ENCODE measurements around the gene HYAL1.
"Not testable (repeated sequence)": the region's sequence is repeated elsewhere in the genome, so short reads cannot be mapped to it uniquely, and the experiment has no call there.

HYAL1 gene

DNA sequence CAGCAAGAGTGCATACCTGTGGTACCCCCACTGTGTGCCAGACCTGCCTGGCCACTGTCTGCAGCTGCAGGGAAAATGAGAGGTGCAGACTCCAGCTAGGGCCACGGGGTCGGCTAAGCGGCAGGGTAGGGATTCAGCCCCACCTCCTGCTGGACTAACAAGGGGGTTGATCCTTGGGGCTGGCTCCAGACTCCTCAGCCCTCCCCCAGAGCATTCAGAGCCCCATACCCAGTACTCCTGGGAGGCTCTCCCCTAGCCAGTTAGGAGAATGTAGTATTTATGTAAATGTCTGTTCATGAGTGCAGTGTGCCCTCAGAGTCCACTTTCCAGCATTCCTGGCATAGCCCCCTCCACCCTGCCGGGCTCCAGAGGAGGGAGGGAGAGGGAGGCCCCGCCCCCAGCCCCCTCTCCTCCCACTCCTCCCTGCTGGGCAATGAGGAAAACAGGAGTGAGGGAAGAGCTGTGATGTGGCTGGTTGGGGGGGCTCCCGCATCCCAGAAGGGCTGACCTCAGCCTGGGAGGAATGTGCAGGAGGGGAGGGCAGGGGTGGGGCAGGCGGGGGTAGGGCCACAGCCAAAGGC lies 38.9 kb downstream of the HYAL1 start:
- no peak for TF ChIP-seq CTCF (IDR thresholded peaks at IDR 0.05; ENCODE audit: low read depth, low read length)
- no peak overlapping the region for H3K4me3 ChIP-seq (ENCODE audit: low read depth, low read length)

GRCh38 chr3:50263478-50264382 lies 39.6 kb downstream of the HYAL1 start:
- TF ChIP-seq CTCF (IDR thresholded peaks at IDR 0.05; ENCODE audit: low read depth, low read length): no peak
- H3K4me3 ChIP-seq (ENCODE audit: low read depth, low read length): no peak overlapping the region

GRCh38 chr3:50262778-50263177 lies 40.6 kb downstream of the HYAL1 start:
- no peak overlapping the region for H3K4me3 ChIP-seq (ENCODE audit: low read depth, low read length)
- no peak for TF ChIP-seq CTCF (IDR thresholded peaks at IDR 0.05; ENCODE audit: low read depth, low read length)

DNA sequence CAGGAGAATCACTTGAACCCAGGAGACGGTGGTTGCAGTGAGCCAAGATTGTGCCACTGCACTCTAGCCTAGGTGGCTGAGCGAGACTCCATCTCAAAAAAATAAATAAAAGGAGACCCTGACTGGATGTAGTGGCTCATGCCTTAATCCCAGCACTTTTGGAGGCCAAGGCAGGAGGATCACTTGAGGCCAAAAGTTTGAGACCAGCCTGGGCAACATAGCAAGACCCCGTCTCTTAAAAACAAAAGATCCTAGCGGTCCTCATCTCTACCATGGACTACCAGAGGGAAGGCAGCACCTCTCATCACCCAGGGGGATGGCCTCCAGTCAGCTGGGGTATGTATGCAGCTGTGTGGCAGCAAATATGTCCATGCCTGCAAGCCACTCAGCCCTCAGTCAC lies 41.2 kb downstream of the HYAL1 start:
- H3K4me3 ChIP-seq (ENCODE audit: low read depth, low read length): not testable (repeated sequence)

GRCh38 chr3:50261505-50261904 lies 41.9 kb downstream of the HYAL1 start:
- TF ChIP-seq CTCF (IDR thresholded peaks at IDR 0.05; ENCODE audit: low read depth, low read length): no peak
- H3K4me3 ChIP-seq (ENCODE audit: low read depth, low read length): no peak overlapping the region

DNA sequence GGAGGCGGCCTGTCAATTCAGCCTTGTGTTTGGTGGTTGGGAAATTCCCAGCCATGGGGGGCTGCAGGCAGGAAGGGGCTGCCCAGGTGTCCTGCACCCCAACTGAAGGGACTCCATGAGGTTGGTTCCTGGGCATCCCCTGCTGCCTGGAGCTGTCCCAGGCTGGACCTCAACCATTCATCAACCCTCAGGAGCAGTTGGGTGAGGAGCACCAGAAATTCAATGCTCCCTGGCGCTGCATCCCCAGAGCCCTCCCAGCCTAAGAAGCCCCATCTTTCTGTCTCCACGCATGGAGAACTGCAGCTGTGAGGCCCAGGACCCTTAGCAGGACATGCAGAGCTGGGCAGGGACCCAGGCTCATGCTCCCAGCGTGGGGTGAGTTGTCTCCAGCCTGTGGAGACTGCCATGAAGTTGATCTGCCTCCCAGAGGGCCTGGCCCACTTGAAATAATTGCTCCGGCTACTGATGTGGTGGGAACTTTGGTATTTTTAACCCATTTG lies 42.4 kb downstream of the HYAL1 start:
- peak overlapping the region; percentile 51; the same call in 1 of the 2 replicates for H3K4me3 ChIP-seq (ENCODE audit: low read depth, low read length)
- TF ChIP-seq CTCF (IDR thresholded peaks at IDR 0.05; ENCODE audit: low read depth, low read length): no peak

GRCh38 chr3:50260027-50260941 lies 43.1 kb downstream of the HYAL1 start:
- TF ChIP-seq CTCF (IDR thresholded peaks at IDR 0.05; ENCODE audit: low read depth, low read length): peak; percentile 83
- H3K4me3 ChIP-seq (ENCODE audit: low read depth, low read length): peak overlapping the region; percentile 51

Measured in WI38 (cell line).